Left ventricle myocardium inferior (tissue), 1 donor: ENCODE data around the gene ATP1B2. TPM values are rescaled to one million over a fixed set of nuclear protein-coding genes. Genes with fewer than 3 reads are reported as not detected.

Experiments
- DNase-seq: peaks from one replicate; pipeline ENCODE4 v3.0.0-alpha.2; 2020
- H3K27ac ChIP-seq: fragments of 200-600 bp; replicated peaks from 2 replicates; pipeline ENCODE4 v1.8.0; 2021
- H3K27me3 ChIP-seq: fragments of 200-600 bp; 2 replicates; pipeline ENCODE4 v1.8.0; 2021; ENCODE audit warnings: low read depth
- H3K36me3 ChIP-seq: fragments of 200-600 bp; 2 replicates; pipeline ENCODE4 v1.8.0; 2021
- H3K4me1 ChIP-seq: fragments of 200-600 bp; 2 replicates; pipeline ENCODE4 v1.8.0; 2021
- H3K4me3 ChIP-seq: fragments of 200-600 bp; 2 replicates; pipeline ENCODE4 v1.8.0; 2021; ENCODE audit warnings: mild to moderate bottlenecking, moderate library complexity
- H3K9me3 ChIP-seq: fragments of 200-600 bp; replicated peaks from 2 replicates; pipeline ENCODE4 v1.8.0; 2021
- intact Hi-C: fragments of 100-400 bp; cut with micrococcal nuclease; formaldehyde crosslinking; loops from one replicate; pipeline ENCODE4 v1.11.0; 2022
- total RNA-seq: library from RNA; stranded (reverse); fragmentation: NEBNext Ultra II Directional; extraction: Animal tissue kit (Norgen Biotek cat#: 25700); gene quantifications from one replicate; pipeline ENCODE4 v1.2.1, GENCODE V29; 2021
- TF ChIP-seq, protein P1 (sequence below): fragments of 200-600 bp; IDR thresholded peaks from 2 replicates; pipeline ENCODE4 v1.8.0; 2021; ENCODE audit warnings: antibody characterized with exemption, mild to moderate bottlenecking, borderline replicate concordance
- donor health status: DM: no; HTN: yes; CAD: no; lungs with severe emphysema.

ATP1B2 gene
- total RNA-seq, 1 donor from 2014 or later = 2.8 TPM

DNA sequence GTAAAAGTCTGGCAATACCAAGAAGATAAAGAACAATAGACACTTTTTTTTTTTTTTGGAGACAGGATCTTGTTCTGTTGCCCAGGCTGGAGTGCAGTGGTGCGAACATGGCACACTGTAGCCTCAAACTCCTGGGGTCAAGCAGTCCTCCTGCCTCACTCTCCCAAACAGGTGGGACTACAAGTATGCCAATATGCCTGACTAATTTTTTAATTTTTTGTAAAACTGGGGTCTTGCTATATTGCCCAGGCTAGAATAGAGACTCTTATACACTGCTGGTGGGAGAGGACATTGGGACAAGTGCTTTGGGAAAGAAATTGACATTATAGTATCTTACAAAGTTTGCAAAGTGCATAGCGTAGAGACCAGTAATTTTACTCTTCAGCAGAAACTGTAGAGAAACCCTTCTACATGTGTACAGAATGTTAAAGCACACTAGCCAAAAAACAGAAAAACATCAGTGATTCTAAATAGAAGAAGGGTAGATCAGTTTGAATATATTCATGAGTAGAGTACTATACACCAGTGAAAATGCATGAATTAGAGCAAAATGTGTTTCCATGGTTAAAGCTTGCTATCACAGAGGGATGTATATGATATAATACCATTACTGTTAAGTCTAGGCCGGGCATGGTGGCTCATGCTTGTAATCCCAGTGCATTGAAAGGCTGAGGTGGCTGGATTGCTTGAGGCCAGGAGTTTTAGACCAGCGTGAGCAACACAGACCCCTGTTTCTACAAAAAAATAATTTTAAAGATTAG lies 47.3 kb downstream of the ATP1B2 start:
- Histone ChIP-seq H3K4me1 (no peaks in the 10 kb centered on the region), H3K9me3 (no peaks in the 10 kb centered on the region), H3K27me3 (peaks cover 18% of the 10 kb centered on the region), H3K4me3 (no peak overlapping the region), H3K27ac (no peak overlapping the region), H3K36me3 (peaks cover 55% of the 10 kb centered on the region)
- TF ChIP-seq, protein P1, sequence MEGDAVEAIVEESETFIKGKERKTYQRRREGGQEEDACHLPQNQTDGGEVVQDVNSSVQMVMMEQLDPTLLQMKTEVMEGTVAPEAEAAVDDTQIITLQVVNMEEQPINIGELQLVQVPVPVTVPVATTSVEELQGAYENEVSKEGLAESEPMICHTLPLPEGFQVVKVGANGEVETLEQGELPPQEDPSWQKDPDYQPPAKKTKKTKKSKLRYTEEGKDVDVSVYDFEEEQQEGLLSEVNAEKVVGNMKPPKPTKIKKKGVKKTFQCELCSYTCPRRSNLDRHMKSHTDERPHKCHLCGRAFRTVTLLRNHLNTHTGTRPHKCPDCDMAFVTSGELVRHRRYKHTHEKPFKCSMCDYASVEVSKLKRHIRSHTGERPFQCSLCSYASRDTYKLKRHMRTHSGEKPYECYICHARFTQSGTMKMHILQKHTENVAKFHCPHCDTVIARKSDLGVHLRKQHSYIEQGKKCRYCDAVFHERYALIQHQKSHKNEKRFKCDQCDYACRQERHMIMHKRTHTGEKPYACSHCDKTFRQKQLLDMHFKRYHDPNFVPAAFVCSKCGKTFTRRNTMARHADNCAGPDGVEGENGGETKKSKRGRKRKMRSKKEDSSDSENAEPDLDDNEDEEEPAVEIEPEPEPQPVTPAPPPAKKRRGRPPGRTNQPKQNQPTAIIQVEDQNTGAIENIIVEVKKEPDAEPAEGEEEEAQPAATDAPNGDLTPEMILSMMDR = no peak
- intact Hi-C loops = no loop called here
- DNase-seq = no peak

DNA sequence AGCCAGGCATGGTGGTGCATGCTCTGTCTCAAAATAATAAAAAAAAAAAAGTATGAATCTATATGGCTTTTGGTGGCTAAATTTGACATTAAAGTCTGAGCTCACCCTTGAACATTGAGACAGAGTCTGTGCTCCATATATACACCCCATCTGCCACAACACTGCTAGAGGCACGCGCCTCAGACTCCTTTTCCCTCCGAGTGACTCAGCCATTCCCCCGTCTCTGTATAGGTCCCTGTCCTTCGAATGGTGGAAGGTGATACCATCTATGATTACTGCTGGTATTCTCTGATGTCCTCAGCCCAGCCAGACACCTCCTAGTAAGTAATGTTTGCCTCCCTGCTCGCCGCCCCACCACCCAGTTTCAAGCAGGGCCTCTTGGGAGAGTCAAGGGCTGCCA lies 49.8 kb downstream of the ATP1B2 start:
- Histone ChIP-seq H3K27ac (no peak overlapping the region), H3K4me1 (peaks cover 20% of the 10 kb centered on the region), H3K4me3 (no peak overlapping the region), H3K36me3 (peaks cover 33% of the 10 kb centered on the region), H3K9me3 (no peaks in the 10 kb centered on the region), H3K27me3 (peaks cover 43% of the 10 kb centered on the region)
- TF ChIP-seq, protein P1 = no peak
- no peak for DNase-seq
- intact Hi-C loops = no loop called here

DNA sequence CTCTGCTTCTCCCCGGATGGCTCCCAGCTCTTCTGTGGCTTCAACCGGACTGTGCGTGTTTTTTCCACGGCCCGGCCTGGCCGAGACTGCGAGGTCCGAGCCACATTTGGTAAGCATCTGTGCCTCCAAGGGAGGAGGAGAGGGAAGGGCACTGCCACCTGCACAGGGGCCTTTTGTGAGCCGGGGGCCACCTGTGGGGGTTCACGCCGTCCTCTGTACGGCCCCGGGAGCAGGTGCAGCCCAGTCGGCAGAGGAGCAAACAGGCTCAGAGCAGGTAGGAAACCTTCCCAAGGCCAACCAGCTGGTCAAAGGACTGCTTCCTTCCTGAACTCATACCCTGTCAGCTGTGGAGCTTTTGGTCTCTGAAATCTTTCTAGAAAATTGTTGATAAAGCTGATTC lies 51.0 kb downstream of the ATP1B2 start:
- no peaks in the 10 kb centered on the region for H3K9me3 ChIP-seq
- peaks cover 29% of the 10 kb centered on the region for H3K36me3 ChIP-seq
- peaks cover 55% of the 10 kb centered on the region for H3K27me3 ChIP-seq
- no peak overlapping the region for H3K27ac ChIP-seq
- TF ChIP-seq, protein P1 = no peak
- H3K4me3 ChIP-seq = no peak overlapping the region
- DNase-seq = no peak
- intact Hi-C loops = no loop called here
- peaks cover 26% of the 10 kb centered on the region for H3K4me1 ChIP-seq

DNA sequence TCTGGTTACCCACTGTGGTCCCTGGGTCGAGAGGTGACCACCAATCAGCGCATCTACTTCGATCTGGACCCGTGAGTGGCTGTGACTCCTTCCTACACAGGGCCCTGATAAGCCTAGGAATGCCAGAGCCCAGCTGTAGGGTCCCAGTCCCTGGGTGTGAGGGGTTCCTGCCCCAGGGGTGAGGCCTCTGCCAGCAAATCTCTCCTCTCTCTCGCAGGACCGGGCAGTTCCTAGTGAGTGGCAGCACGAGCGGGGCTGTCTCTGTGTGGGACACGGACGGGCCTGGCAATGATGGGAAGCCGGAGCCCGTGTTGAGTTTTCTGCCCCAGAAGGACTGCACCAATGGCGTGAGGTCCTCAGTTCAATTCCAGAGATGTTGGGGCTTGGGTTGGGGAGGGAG lies 52.0 kb downstream of the ATP1B2 start:
- Histone ChIP-seq H3K9me3 (no peaks in the 10 kb centered on the region), H3K27ac (no peak overlapping the region), H3K4me1 (peaks cover 26% of the 10 kb centered on the region), H3K36me3 (peaks cover 29% of the 10 kb centered on the region), H3K27me3 (peaks cover 66% of the 10 kb centered on the region), H3K4me3 (no peak overlapping the region)
- DNase-seq = no peak
- intact Hi-C loops = no loop called here
- TF ChIP-seq, protein P1 = no peak

DNA sequence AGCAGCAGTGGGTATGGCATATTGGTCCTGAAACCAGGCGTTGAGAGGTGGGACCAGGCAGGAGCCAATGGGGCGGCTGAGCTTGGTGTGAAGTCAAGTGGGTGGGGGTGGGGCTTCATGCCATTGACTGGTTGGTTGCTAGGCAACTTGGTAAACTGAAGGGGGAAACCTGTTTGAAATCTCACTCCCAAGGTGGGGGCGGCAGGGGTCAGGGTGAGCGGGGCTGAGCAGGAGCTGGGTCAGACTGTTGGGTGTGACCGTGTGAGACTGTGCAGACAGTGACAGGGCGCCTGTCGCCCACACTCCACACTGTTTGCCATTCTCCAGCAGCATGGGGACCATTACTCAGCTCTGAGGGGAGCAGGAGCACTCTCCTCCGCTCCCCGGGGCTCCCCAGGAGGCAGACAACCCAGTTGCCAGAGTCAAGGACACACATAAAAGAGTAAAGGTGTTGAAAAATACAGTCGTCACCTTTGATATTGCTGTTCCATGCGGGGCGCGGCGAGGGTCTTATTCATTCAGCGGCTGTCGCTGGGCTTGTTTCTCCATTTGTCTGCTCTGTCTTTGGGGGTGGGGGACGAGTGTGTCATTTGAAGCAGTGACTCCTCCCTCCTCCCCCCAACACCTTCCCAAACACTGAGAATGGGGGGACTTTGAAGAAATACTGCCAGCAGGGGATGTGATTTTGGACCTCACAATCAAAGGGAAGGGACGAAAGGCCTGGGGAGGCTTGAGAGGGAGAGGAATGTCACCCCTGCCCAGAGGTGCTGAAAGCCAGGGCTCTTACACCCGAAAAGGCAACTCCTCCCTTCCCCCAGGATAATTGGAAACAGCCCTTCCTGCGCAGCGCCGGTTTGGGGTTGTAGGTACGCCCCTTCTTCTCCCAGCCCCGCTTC lies 53.1 kb downstream of the ATP1B2 start:
- no peak for DNase-seq
- Histone ChIP-seq H3K4me1 (peaks cover 26% of the 10 kb centered on the region), H3K4me3 (peak overlapping the region; percentile 55), H3K36me3 (peaks cover 29% of the 10 kb centered on the region), H3K27ac (no peak overlapping the region), H3K27me3 (peaks cover 76% of the 10 kb centered on the region), H3K9me3 (no peaks in the 10 kb centered on the region)
- TF ChIP-seq, protein P1 = no peak
- intact Hi-C loops = no loop called here
